ENCODE measurements around the gene NUDT3. TPM values are rescaled to one million over a fixed set of nuclear protein-coding genes. Genes with fewer than 3 reads are reported as not detected.

The NUDT3 gene
- polyA plus RNA-seq, 3 donors = 9.3 to 33.3 (median 10.9) TPM

- Histone ChIP-seq H3K36me3 (replicated peaks in 1 of 2; ENCODE audit: control insufficient read depth in 1 of 2, insufficient read depth in 2 of 2, low read length in 2 of 2) (peaks cover 2 to 44% of the 10 kb centered on the region in 2 donors), H4K20me1 (ENCODE audit: insufficient read depth, low read length) (no peaks in the 10 kb centered on the region), H3K9ac (ENCODE audit: insufficient read depth, low read length, poor library complexity, severe bottlenecking) (no peak overlapping the region), H2AFZ (ENCODE audit: insufficient read depth, low read depth, low read length, poor library complexity, severe bottlenecking) (no peak overlapping the region), H3K27me3 (ENCODE audit: control insufficient read depth in 2 of 2, insufficient read depth in 2 of 2, low read length in 2 of 2) (no peaks in the 10 kb centered on the region), H3K4me1 (ENCODE audit: control insufficient read depth in 1 of 2, insufficient read depth in 2 of 2, low read length in 2 of 2) (peaks cover 67 to 69% of the 10 kb centered on the region in 2 donors), H3K79me2 (ENCODE audit: insufficient read depth, low read length) (peaks cover 22% of the 10 kb centered on the region), H3K9me3 (replicated peaks in 1 of 2; ENCODE audit: control insufficient read depth in 1 of 2, insufficient read depth in 1 of 2, low read length in 2 of 2) (no peaks in the 10 kb centered on the region), H3K4me2 (replicated peaks; ENCODE audit: extremely low read depth, low read length, poor library complexity, severe bottlenecking) (no peak overlapping the region), H3K27ac (ENCODE audit: low read depth in 1 of 2, low read length in 2 of 2) (peak overlapping the region in 1 of 2 donors; percentile 90), H3K4me3 (replicated peaks in 1 of 3; ENCODE audit: low read depth in 2 of 3, low read length in 3 of 3) (no peak overlapping the region)
- no peak for DNase-seq
- WGBS (ENCODE audit: insufficient coverage) = 81% methylated on average over 4 of the region's 6 CpGs
- intact Hi-C loops (cut with micrococcal nuclease) = no loop called here
- Mint-ChIP-seq H3K27me3 (ENCODE audit: low read depth in 3 of 3) (no peaks in the 10 kb centered on the region), H3K4me1 (peaks cover 84% of the 10 kb centered on the region), H3K27ac (peak overlapping the region in 2 of 7 donors; percentile 48 to 94), H3K4me3 (no peak overlapping the region), H3K36me3 (peaks cover 40 to 58% of the 10 kb centered on the region in 2 donors), H3K9me3 (no peaks in the 10 kb centered on the region)
- TF ChIP-seq CTCF (IDR thresholded peaks at IDR 0.05) = no peak
Measured at GRCh38 chr6:34281702-34282334, 110.7 kb downstream of the NUDT3 start.

- H2AFZ ChIP-seq (ENCODE audit: insufficient read depth, low read depth, low read length, poor library complexity, severe bottlenecking) = no peak overlapping the region
- WGBS (ENCODE audit: insufficient coverage) = no CpG with 5 or more reads among the region's 4 CpGs
- no peaks in the 10 kb centered on the region for H3K9me3 ChIP-seq (replicated peaks in 1 of 2; ENCODE audit: control insufficient read depth in 1 of 2, insufficient read depth in 1 of 2, low read length in 2 of 2)
- no peaks in the 10 kb centered on the region for H3K9me3 Mint-ChIP-seq
- H3K4me3 ChIP-seq (replicated peaks in 1 of 3; ENCODE audit: low read depth in 2 of 3, low read length in 3 of 3) = no peak overlapping the region
- no peak for DNase-seq
- H3K27ac Mint-ChIP-seq = peak overlapping the region in 2 of 7 donors; percentile 55 to 66
- no peak overlapping the region for H3K4me2 ChIP-seq (replicated peaks; ENCODE audit: extremely low read depth, low read length, poor library complexity, severe bottlenecking)
- H4K20me1 ChIP-seq (ENCODE audit: insufficient read depth, low read length) = no peaks in the 10 kb centered on the region
- H3K27me3 ChIP-seq (ENCODE audit: control insufficient read depth in 2 of 2, insufficient read depth in 2 of 2, low read length in 2 of 2) = no peaks in the 10 kb centered on the region
- H3K79me2 ChIP-seq (ENCODE audit: insufficient read depth, low read length) = peaks cover 16% of the 10 kb centered on the region
- no peaks in the 10 kb centered on the region for H3K27me3 Mint-ChIP-seq (ENCODE audit: low read depth in 3 of 3)
- no peak overlapping the region for H3K9ac ChIP-seq (ENCODE audit: insufficient read depth, low read length, poor library complexity, severe bottlenecking)
- no peak overlapping the region for H3K4me3 Mint-ChIP-seq
- H3K36me3 ChIP-seq (replicated peaks in 1 of 2; ENCODE audit: control insufficient read depth in 1 of 2, insufficient read depth in 2 of 2, low read length in 2 of 2) = peaks cover 2 to 44% of the 10 kb centered on the region in 2 donors
- TF ChIP-seq CTCF (IDR thresholded peaks at IDR 0.05) = no peak
- intact Hi-C loops (cut with micrococcal nuclease) = no loop called here
- H3K4me1 ChIP-seq (ENCODE audit: control insufficient read depth in 1 of 2, insufficient read depth in 2 of 2, low read length in 2 of 2) = peaks cover 51 to 53% of the 10 kb centered on the region in 2 donors
- H3K27ac ChIP-seq (ENCODE audit: low read depth in 1 of 2, low read length in 2 of 2) = peak overlapping the region in 1 of 2 donors; percentile 74
- peaks cover 44 to 53% of the 10 kb centered on the region in 2 donors for H3K36me3 Mint-ChIP-seq
- peaks cover 74% of the 10 kb centered on the region for H3K4me1 Mint-ChIP-seq
Measured at GRCh38 chr6:34280216-34280615, 112.3 kb downstream of the NUDT3 start.
